ENCODE results near the gene CACNA1D.

- TF ChIP-seq POLR2AphosphoS5 (IDR thresholded peaks at IDR 0.05; ENCODE audit: insufficient read depth, low read depth, low read length) (no peak), CTCF (IDR thresholded peaks at IDR 0.05; ENCODE audit: extremely low read depth in 1 of 2, insufficient read depth in 1 of 2, low read depth in 1 of 2, low read length in 2 of 2) (no peak), EZH2 (IDR thresholded peaks at IDR 0.05; ENCODE audit: borderline replicate concordance, low read depth, low read length, severe bottlenecking) (no peak), POLR2A (IDR thresholded peaks at IDR 0.05; ENCODE audit: low read depth, low read length) (no peak), MAX (IDR thresholded peaks at IDR 0.05; ENCODE audit: insufficient read depth, insufficient read length) (no peak), MYC (IDR thresholded peaks at IDR 0.05; ENCODE audit: low read depth, low read length) (no peak)
These were observed 320.7 kb downstream of the CACNA1D start for GRCh38 chr3:53815067-53815466.
